ENCODE measurements around the gene PARP12.

- TF ChIP-seq CTCF (IDR thresholded peaks at IDR 0.05; ENCODE audit: low read length) = no peak
- no peak for TF ChIP-seq EZH2 (IDR thresholded peaks at IDR 0.05; ENCODE audit: borderline replicate concordance, low read length)
Observed at GRCh38 chr7:139993169-139993568, 69.6 kb downstream of the PARP12 start.
